Endodermal cell (in vitro differentiated cells): Measurements from ENCODE around the gene PRKAG2. TPM values are rescaled to one million over a fixed set of nuclear protein-coding genes. Genes with fewer than 3 reads are reported as not detected.

Experiments
- DNase-seq: peaks from one replicate; pipeline ENCODE4 v3.0.0-alpha.2; 2017
- H3K27ac ChIP-seq: 2 replicates; pipeline ENCODE4 v1.5.1; 2013; ENCODE audit warnings: mild to moderate bottlenecking, low read depth, low read length, moderate library complexity
- H3K27me3 ChIP-seq: 2 replicates; pipeline ENCODE4 v1.6.1; 2013; ENCODE audit warnings: mild to moderate bottlenecking, low read length, moderate library complexity; ENCODE audit not compliant: insufficient read depth, control insufficient read depth, poor library complexity, severe bottlenecking
- H3K36me3 ChIP-seq: 2 replicates; pipeline ENCODE4 v1.7.0; 2013; ENCODE audit warnings: mild to moderate bottlenecking, low read length, moderate library complexity; ENCODE audit not compliant: control insufficient read depth, insufficient read depth
- H3K4me1 ChIP-seq: one replicate; pipeline ENCODE4 v1.7.0; 2013; ENCODE audit warnings: low read length; ENCODE audit not compliant: control insufficient read depth, insufficient read depth
- H3K4me3 ChIP-seq: 2 replicates; pipeline ENCODE4 v1.5.1; 2013; ENCODE audit warnings: mild to moderate bottlenecking, low read length, moderate library complexity
- H3K9ac ChIP-seq: 2 replicates; pipeline ENCODE4 v1.6.1; 2013; ENCODE audit warnings: mild to moderate bottlenecking, low read length, moderate library complexity; ENCODE audit not compliant: poor library complexity, severe bottlenecking; ENCODE audit errors: extremely low read depth
- H3K9me3 ChIP-seq: 2 replicates; pipeline ENCODE4 v1.6.1; 2013; ENCODE audit warnings: mild to moderate bottlenecking, low read length, moderate library complexity; ENCODE audit not compliant: control insufficient read depth
- H3K27ac Mint-ChIP-seq: 2 replicates; pipeline ENCODE4 v1.8.0; 2020; ENCODE audit warnings: mixed read lengths
- H3K27me3 Mint-ChIP-seq: 2 replicates; pipeline ENCODE4 v1.8.0; 2021; ENCODE audit warnings: mild to moderate bottlenecking, mixed read lengths; ENCODE audit not compliant: insufficient read depth
- H3K36me3 Mint-ChIP-seq: 2 replicates; pipeline ENCODE4 v1.8.0; 2020; ENCODE audit warnings: low read depth, mixed read lengths
- H3K4me1 Mint-ChIP-seq: 2 replicates; pipeline ENCODE4 v1.8.0; 2020; ENCODE audit warnings: mixed read lengths
- H3K4me3 Mint-ChIP-seq: 2 replicates; pipeline ENCODE4 v1.8.0; 2020; ENCODE audit warnings: mild to moderate bottlenecking, moderate library complexity, mixed read lengths
- H3K9me3 Mint-ChIP-seq: 2 replicates; pipeline ENCODE4 v1.8.0; 2020; ENCODE audit warnings: mild to moderate bottlenecking, mixed read lengths
- CTCF ChIP-seq: fragments of 200-600 bp; sonication (generic); conservative IDR thresholded peaks from 2 replicates; pipeline ENCODE4 v1.5.0; 2021; ENCODE audit warnings: antibody characterized with exemption, mild to moderate bottlenecking
- WGBS, 2 experiments: methylation state at CpG; one replicate each; pipeline versions ENCODE4 v1.1.5 to v1.1.7; 2013; ENCODE audit warnings: missing lambda C conversion rate in 2 of 2, mixed read lengths in 1 of 2; ENCODE audit not compliant: insufficient coverage in 1 of 2, insufficient read length in 1 of 2; 5-methylcytosine and 5-hydroxymethylcytosine counted together
- total RNA-seq, 2 donors: library from RNA; stranded (reverse); fragmentation: NEBNext Ultra II Directional in 1 of 2; extraction: Animal tissue kit (Norgen Biotek cat#: 25700) in 1 of 2; gene quantifications; 2 replicates in 1 of 2; 3 replicates in 1 of 2; pipeline ENCODE4 v1.2.1, GENCODE V29; 2021

Gene PRKAG2
- total RNA-seq, 2 donors from 2014 or later: 17.2 to 20.7 TPM

- WGBS, 2 experiments: 85 to 86% methylated on average over 4 to 8 of the region's 8 CpGs
- peak; percentile 46 for TF ChIP-seq CTCF
- H3K9ac ChIP-seq: no peak overlapping the region
- no peaks in the 10 kb centered on the region for H3K9me3 ChIP-seq
- no peaks in the 10 kb centered on the region for H3K27me3 ChIP-seq
- peaks cover 10% of the 10 kb centered on the region for H3K4me1 Mint-ChIP-seq
- H3K4me3 ChIP-seq: no peak overlapping the region
- no peaks in the 10 kb centered on the region for H3K27me3 Mint-ChIP-seq
- H3K27ac ChIP-seq: no peak overlapping the region
- H3K36me3 ChIP-seq: no peaks in the 10 kb centered on the region
- H3K4me3 Mint-ChIP-seq: no peak overlapping the region
- H3K36me3 Mint-ChIP-seq: no peaks in the 10 kb centered on the region
- peaks cover under 1% of the 10 kb centered on the region for H3K4me1 ChIP-seq
- no peak for DNase-seq
- H3K27ac Mint-ChIP-seq: no peak overlapping the region
- H3K9me3 Mint-ChIP-seq: no peaks in the 10 kb centered on the region
These were observed 197.7 kb downstream of the PRKAG2 start for GRCh38 chr7:151679071-151679708.

GRCh38 chr7:151678227-151678604 lies 198.7 kb downstream of the PRKAG2 start:
- Mint-ChIP-seq H3K4me1 (peaks cover 13% of the 10 kb centered on the region), H3K27ac (no peak overlapping the region), H3K9me3 (no peaks in the 10 kb centered on the region), H3K36me3 (no peaks in the 10 kb centered on the region), H3K27me3 (no peaks in the 10 kb centered on the region), H3K4me3 (no peak overlapping the region)
- no peak for TF ChIP-seq CTCF
- Histone ChIP-seq H3K36me3 (no peaks in the 10 kb centered on the region), H3K9me3 (no peaks in the 10 kb centered on the region), H3K27me3 (no peaks in the 10 kb centered on the region), H3K4me3 (no peak overlapping the region), H3K9ac (no peak overlapping the region), H3K27ac (no peak overlapping the region), H3K4me1 (no peaks in the 10 kb centered on the region)
- no peak for DNase-seq
- WGBS, 2 experiments: 95% methylated on average over 6 of the region's 6 CpGs

- Mint-ChIP-seq H3K4me3 (no peak overlapping the region), H3K27me3 (no peaks in the 10 kb centered on the region), H3K4me1 (peaks cover 17% of the 10 kb centered on the region), H3K9me3 (no peaks in the 10 kb centered on the region), H3K27ac (no peak overlapping the region), H3K36me3 (no peaks in the 10 kb centered on the region)
- Histone ChIP-seq H3K9ac (no peak overlapping the region), H3K9me3 (no peaks in the 10 kb centered on the region), H3K4me1 (peaks cover 2% of the 10 kb centered on the region), H3K36me3 (no peaks in the 10 kb centered on the region), H3K27me3 (no peaks in the 10 kb centered on the region), H3K4me3 (no peak overlapping the region), H3K27ac (no peak overlapping the region)
- TF ChIP-seq CTCF: no peak
- 86 to 88% methylated on average over 13 to 14 of the region's 14 CpGs for WGBS, 2 experiments
- DNase-seq: no peak
These were observed 199.2 kb downstream of the PRKAG2 start for GRCh38 chr7:151677581-151678226.
